Measurements from ENCODE around the gene TRIM22.

The TRIM22 gene

DNA sequence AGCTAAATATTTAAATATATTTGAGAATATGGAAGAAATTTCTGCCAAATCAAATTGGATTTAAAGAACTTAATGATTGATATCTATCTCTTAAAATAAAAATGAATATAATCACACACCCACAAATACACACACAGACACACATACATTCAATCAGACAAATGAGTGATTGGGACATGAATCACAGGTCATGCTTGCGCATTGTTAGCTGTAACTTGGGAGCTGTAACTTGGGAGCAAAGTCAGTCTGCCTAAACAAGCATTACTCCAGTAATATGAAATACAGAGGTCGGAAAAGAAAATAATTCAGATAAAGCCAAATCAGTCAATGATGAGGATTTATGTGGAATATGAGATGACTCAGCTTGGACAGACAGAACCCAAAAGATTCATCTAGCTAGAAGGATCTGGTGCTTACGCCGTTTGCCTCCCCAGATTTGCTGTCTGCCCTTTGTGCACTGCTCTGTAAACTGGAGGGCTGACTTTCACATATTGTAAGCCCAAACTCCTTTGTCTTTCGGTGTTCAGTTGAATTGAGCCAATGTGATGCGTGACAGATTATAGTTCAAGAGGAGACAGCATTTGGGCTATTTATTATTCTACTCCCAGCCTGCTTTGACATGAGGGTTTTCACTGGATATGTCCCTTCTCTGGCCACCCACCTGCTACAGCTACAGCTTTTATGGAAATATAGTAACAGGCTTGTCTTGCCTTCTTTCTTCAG lies 48.2 kb downstream of the TRIM22 start:
- in situ Hi-C loops (cut with MboI; ENCODE audit: low sequenced_read_pairs) = no loop called here

GRCh38 chr11:5738431-5738830 lies 48.8 kb downstream of the TRIM22 start:
- in situ Hi-C loops (cut with MboI; ENCODE audit: low sequenced_read_pairs) = no loop called here

DNA sequence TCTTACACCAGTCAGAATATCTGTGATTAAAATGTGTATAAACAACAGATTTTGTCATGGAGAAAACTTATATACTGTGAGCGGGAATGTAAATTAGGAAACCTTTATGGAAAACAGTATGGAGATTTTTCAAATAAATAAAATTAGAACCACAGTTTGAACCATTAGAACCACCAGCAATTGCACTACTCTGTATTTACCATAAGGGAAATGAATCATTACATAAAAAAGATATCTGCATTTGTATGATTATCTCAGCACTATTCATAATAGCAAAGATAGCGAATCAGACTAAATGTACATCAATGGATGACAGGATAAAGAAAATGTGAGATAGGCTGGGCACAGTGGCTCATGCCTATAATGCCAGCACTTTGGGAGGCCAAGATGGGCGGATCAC lies 57.0 kb downstream of the TRIM22 start:
- in situ Hi-C loops (cut with MboI; ENCODE audit: low sequenced_read_pairs) = no loop called here

DNA sequence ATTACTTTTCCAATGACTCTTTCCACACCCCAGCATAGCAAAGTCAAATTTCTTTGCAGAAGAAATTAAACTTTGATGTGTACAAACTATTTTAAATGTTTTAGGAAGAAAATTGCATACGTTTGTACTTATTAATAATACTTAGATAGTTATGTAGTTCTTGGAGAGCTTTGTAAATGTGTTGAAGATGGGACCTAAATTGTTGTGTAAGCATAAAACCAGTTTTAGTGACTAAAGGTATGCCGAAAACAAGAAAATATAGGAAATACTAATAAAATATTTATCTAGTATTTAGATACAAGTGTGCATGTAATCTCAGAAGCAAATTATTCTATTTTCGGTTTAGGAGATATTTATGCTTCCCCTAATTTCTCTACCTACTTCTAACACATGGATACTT lies 60.2 kb downstream of the TRIM22 start:
- in situ Hi-C loops (cut with MboI; ENCODE audit: low sequenced_read_pairs) = no loop called here

GRCh38 chr11:5753943-5754342 lies 64.4 kb downstream of the TRIM22 start, which contains the start of gene OR52N4:
Gene OR52N4 (plus strand): TSS chr11:5754243. CDS start chr11:5754741, 498 bp downstream.
- in situ Hi-C loops (cut with MboI; ENCODE audit: low sequenced_read_pairs) = no loop called here
